GM10847 (cell line): ENCODE measurements around the gene POLR1D.
A peak's percentile ranks its signal among the peaks of the same experiment; 100 is the strongest.

Experiments used
- POLR2A ChIP-seq: IDR thresholded peaks from 2 replicates; pipeline ENCODE4 v1.6.1; 2011; ENCODE audit not compliant: insufficient read length; ENCODE audit errors: extremely low read depth

The POLR1D gene

GRCh38 chr13:27601208-27601607 is 20.5 kb upstream of the POLR1D start:
- TF ChIP-seq POLR2A, result no peak

DNA sequence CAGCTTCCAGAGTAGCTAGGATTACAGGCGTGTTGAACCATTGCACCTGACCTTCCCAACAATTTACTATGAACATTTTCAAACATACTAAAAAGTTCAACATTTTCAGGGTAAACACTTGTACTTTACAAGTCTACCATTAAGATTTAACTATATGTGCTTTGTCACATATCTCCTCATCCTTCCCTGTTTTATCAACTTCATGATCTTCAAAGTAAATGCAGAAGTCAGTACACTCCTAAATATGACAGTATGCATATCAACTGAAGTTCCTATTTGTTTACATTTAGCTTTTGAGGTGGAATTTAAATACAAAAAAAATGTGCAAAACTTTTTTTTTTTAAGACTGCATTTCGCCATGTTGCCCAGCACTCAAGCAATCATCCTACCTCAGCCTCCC is 19.9 kb upstream of the POLR1D start:
- no peak for TF ChIP-seq POLR2A

DNA sequence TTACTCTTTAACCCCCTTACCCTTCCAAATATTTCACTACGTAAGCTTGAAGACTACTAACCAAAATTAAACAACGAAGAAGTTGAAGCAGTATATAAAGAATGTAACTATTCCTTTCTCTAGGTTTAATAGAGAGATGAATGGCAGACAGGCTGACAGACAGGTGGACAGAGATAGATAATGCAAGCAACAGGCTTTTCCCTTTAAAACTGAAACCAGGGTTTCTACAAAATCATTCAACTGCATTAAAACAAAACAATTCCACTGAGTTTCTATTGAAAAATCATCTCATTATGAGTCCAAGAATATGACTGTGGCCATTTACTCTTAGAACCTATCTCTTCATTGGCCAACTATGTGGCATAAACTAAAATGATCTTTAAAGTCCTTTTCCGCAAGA is 16.6 kb upstream of the POLR1D start:
- no peak for TF ChIP-seq POLR2A

- no peak for TF ChIP-seq POLR2A
Observed at GRCh38 chr13:27605610-27606200, 16.0 kb upstream of the POLR1D start.

DNA sequence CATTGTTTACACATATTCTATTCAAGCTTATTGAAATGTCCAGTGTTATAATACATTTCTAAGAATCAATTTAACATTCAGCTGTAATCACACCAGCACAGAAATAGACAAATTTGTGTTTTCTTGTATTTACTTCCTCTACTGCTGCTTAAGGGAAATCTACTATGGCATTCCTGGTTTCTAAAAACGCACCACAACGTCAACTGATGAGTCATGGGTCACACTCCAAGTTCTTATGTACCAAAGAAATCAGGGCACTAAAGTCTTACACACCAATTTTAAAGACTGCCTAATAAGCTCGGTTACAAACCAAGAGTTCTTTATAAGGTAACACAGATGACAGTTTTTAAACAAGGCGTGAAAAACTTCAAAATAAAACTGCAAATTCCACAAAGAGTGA is 14.6 kb upstream of the POLR1D start:
- TF ChIP-seq POLR2A, result no peak

- no peak for TF ChIP-seq POLR2A
Observed at GRCh38 chr13:27613628-27614027, 8.1 kb upstream of the POLR1D start.

- TF ChIP-seq POLR2A, result no peak
Observed at GRCh38 chr13:27617881-27618321, 3.8 kb upstream of the POLR1D start.

GRCh38 chr13:27619093-27619727 is 2.5 kb upstream of the POLR1D start:
- no peak for TF ChIP-seq POLR2A

DNA sequence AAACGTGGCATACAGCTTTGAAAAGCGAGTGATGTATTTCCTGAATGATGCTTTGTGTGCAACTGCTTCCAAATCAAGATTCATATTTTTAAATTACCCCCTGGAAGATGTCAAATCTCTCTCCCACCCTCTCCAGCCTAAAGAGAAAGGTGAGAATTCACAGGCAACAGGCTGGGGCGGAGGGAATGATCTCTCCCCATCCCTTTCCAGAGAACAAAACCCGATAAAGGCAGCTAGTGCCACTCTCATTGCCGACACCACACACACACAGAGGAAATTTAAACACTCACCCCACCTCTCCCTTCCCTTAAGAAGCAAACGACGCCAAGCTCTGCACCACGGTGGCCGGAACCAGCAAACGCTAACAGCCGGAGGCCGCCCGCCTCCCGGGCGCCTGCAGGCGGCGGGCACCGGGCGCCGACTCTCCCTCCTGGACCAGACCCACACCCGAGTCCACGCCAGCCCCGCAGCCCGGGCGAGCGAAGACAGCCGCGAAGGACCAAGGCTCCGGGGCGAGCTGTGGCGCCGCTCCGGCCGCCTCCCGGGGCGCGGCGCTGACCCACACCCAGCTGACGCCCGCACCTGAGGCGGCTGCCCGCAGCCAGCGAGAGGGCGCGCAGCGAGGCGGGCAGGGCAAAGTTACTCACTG is 1.8 kb upstream of the POLR1D start:
- no peak for TF ChIP-seq POLR2A

- TF ChIP-seq POLR2A, result peak; percentile 47
Observed at GRCh38 chr13:27620377-27621115, 1.1 kb upstream of the POLR1D start, which contains the start of gene LNX2. Gene LNX2 (minus strand): TSS chr13:27620529. CDS start chr13:27581703, 38,826 bp downstream.

DNA sequence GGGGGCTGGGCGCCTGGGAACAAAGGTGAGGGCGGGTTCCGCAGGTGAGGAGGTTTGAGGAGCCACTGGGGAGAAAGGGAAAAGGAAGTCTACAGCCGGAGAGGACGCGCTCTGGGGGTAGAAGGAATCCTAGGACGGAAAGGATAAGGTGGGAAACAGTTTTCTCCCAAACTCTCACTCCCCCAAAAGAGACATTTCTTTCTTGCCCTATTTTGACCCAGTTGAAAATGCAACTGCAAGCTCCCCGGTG is 651 bp upstream of the POLR1D start:
- no peak for TF ChIP-seq POLR2A

- no peak for TF ChIP-seq POLR2A
Observed at GRCh38 chr13:27622102-27622820, 569 bp downstream of the POLR1D start.

GRCh38 chr13:27622881-27623280 is 1.2 kb downstream of the POLR1D start:
- no peak for TF ChIP-seq POLR2A

- TF ChIP-seq POLR2A, result no peak
Observed at GRCh38 chr13:27624071-27624470, 2.4 kb downstream of the POLR1D start.

GRCh38 chr13:27625839-27626238 is 4.1 kb downstream of the POLR1D start:
- no peak for TF ChIP-seq POLR2A
